SU-DHL-6 (cell line): Measurements from ENCODE around the gene EHD4.

ENCODE experiments used
- H2AFZ ChIP-seq: fragments of 200-600 bp; sonication (generic); 2 replicates; pipeline ENCODE4 v1.6.1; 2014; ENCODE audit warnings: low read depth, mild to moderate bottlenecking, moderate library complexity, mixed read lengths, antibody characterized with exemption, low read length; ENCODE audit not compliant: severe bottlenecking
- H3F3A ChIP-seq: fragments of 200-600 bp; shearing (Covaris generic); 2 replicates; pipeline ENCODE4 v1.6.0; 2016; ENCODE audit warnings: antibody characterized with exemption, mild to moderate bottlenecking; ENCODE audit not compliant: insufficient read depth
- H3K27ac ChIP-seq: fragments of 200-600 bp; sonication (generic); 2 replicates; pipeline ENCODE4 v1.5.1; 2016; ENCODE audit warnings: low read depth, mild to moderate bottlenecking, low read length, moderate library complexity, mixed read lengths
- H3K27me3 ChIP-seq: fragments of 200-600 bp; sonication (generic), shearing (Covaris generic); 2 replicates; pipeline ENCODE4 v1.6.0; 2014; ENCODE audit warnings: mild to moderate bottlenecking, low read length
- H3K36me3 ChIP-seq: fragments of 200-600 bp; sonication (generic); 2 replicates; pipeline ENCODE4 v1.6.1; 2014; ENCODE audit warnings: mild to moderate bottlenecking, low read length, mixed read lengths
- H3K4me2 ChIP-seq: fragments of 300-600, 200-600 bp; shearing (Covaris generic), sonication (generic); 2 replicates; pipeline ENCODE4 v1.6.0; 2014; ENCODE audit warnings: low read length, low read depth, mild to moderate bottlenecking; ENCODE audit not compliant: poor library complexity, severe bottlenecking
- H3K4me3 ChIP-seq: fragments of 200-600 bp; sonication (generic); 2 replicates; pipeline ENCODE4 v1.5.1; 2014; ENCODE audit warnings: antibody characterized with exemption, low read length, mild to moderate bottlenecking, mixed read lengths; ENCODE audit not compliant: insufficient read depth, poor library complexity, severe bottlenecking
- H3K79me2 ChIP-seq: fragments of 200-600 bp; sonication (generic); 2 replicates; pipeline ENCODE4 v1.6.1; 2014; ENCODE audit warnings: mild to moderate bottlenecking, low read length, moderate library complexity; ENCODE audit not compliant: insufficient read depth
- H3K9ac ChIP-seq: fragments of 200-600 bp; sonication (generic); 2 replicates; pipeline ENCODE4 v1.7.0; 2014; ENCODE audit warnings: mild to moderate bottlenecking, low read length
- H3K9me2 ChIP-seq: fragments of 200-600 bp; sonication (generic); replicated peaks from 2 replicates; pipeline ENCODE4 v1.6.1; 2014; ENCODE audit warnings: low read length; ENCODE audit not compliant: insufficient read depth
- H3K9me3 ChIP-seq: fragments of 200-600 bp; sonication (generic); 2 replicates; pipeline ENCODE4 v1.6.1; 2014; ENCODE audit warnings: low read length, mixed read lengths; ENCODE audit not compliant: insufficient read depth
- H4K20me1 ChIP-seq: fragments of 200-600 bp; sonication (generic); 2 replicates; pipeline ENCODE4 v1.6.1; 2014; ENCODE audit warnings: low read depth, mild to moderate bottlenecking, antibody characterized with exemption, low read length, moderate library complexity, mixed read lengths
- CTCF ChIP-seq: fragments of 200-600 bp; sonication (generic); IDR thresholded peaks from one replicate; pipeline ENCODE4 v1.5.1; 2017; ENCODE audit warnings: antibody characterized with exemption, mild to moderate bottlenecking, low read length, moderate library complexity; ENCODE audit not compliant: insufficient read depth, poor library complexity, severe bottlenecking
- EZH2phosphoT487 ChIP-seq: fragments of 200-600 bp; sonication (generic), shearing (Covaris generic); conservative IDR thresholded peaks from 2 replicates; pipeline ENCODE4 v1.6.1; 2018; ENCODE audit warnings: mild to moderate bottlenecking, antibody characterized with exemption, low read length, moderate library complexity, mixed read lengths

EHD4 gene

GRCh38 chr15:41917767-41918430, 54.5 kb downstream of the EHD4 start:
- no peaks in the 10 kb centered on the region for H3K9me2 ChIP-seq
- no peaks in the 10 kb centered on the region for H4K20me1 ChIP-seq
- no peak overlapping the region for H3K27ac ChIP-seq
- H3K27me3 ChIP-seq: no peaks in the 10 kb centered on the region
- no peaks in the 10 kb centered on the region for H3F3A ChIP-seq
- H3K9ac ChIP-seq: no peak overlapping the region
- no peak overlapping the region for H3K4me3 ChIP-seq
- TF ChIP-seq EZH2phosphoT487 (no peak), CTCF (no peak)
- H2AFZ ChIP-seq: no peak overlapping the region
- no peak overlapping the region for H3K4me2 ChIP-seq
- no peaks in the 10 kb centered on the region for H3K9me3 ChIP-seq
- no peaks in the 10 kb centered on the region for H3K79me2 ChIP-seq
- H3K36me3 ChIP-seq: no peaks in the 10 kb centered on the region

GRCh38 chr15:41915255-41915994, 56.9 kb downstream of the EHD4 start:
- no peaks in the 10 kb centered on the region for H4K20me1 ChIP-seq
- H3K36me3 ChIP-seq: no peaks in the 10 kb centered on the region
- TF ChIP-seq EZH2phosphoT487: no peak
- no peak for TF ChIP-seq CTCF
- H3K4me3 ChIP-seq: no peak overlapping the region
- H3K9me2 ChIP-seq: no peaks in the 10 kb centered on the region
- no peaks in the 10 kb centered on the region for H3K9me3 ChIP-seq
- H3K27ac ChIP-seq: no peak overlapping the region
- H3F3A ChIP-seq: no peaks in the 10 kb centered on the region
- no peaks in the 10 kb centered on the region for H3K79me2 ChIP-seq
- no peak overlapping the region for H3K4me2 ChIP-seq
- no peak overlapping the region for H2AFZ ChIP-seq
- no peaks in the 10 kb centered on the region for H3K27me3 ChIP-seq
- no peak overlapping the region for H3K9ac ChIP-seq

GRCh38 chr15:41914411-41914810, 57.9 kb downstream of the EHD4 start:
- Histone ChIP-seq H3K9me3 (no peaks in the 10 kb centered on the region), H3K79me2 (no peaks in the 10 kb centered on the region), H3K4me3 (no peak overlapping the region), H3K4me2 (no peak overlapping the region), H3K27me3 (no peaks in the 10 kb centered on the region), H3F3A (no peaks in the 10 kb centered on the region), H3K9ac (no peak overlapping the region), H3K36me3 (no peaks in the 10 kb centered on the region), H3K27ac (no peak overlapping the region), H4K20me1 (no peaks in the 10 kb centered on the region), H2AFZ (no peak overlapping the region), H3K9me2 (no peaks in the 10 kb centered on the region)
- TF ChIP-seq CTCF (no peak), EZH2phosphoT487 (no peak)
